Lung (tissue), 12 donors: Measurements from ENCODE around the gene LY9. TPM values are rescaled to one million over a fixed set of nuclear protein-coding genes. Genes with fewer than 3 reads are reported as not detected.
"Not testable (repeated sequence)": the region's sequence is repeated elsewhere in the genome, so short reads cannot be mapped to it uniquely, and the experiment has no call there.

Source experiments
- ATAC-seq: fragments of 200-7000 bp; cut with Tn5 transposase; one replicate; pipeline ENCODE4 v1.9.1; 2020; ENCODE audit warnings: moderate number of reproducible peaks; ENCODE audit not compliant: insufficient read depth, low FRiP score
- DNase-seq, 3 donors: peaks; one replicate each; pipeline ENCODE4 v3.0.0-alpha.2; 2013 to 2017
- H3K27ac ChIP-seq, 2 donors: one replicate each; pipeline ENCODE4 v1.5.1; 2013; ENCODE audit warnings: mild to moderate bottlenecking in 2 of 2, moderate library complexity in 2 of 2, control low read depth in 1 of 2, inconsistent platforms in 1 of 2, low read depth in 1 of 2, low read length in 1 of 2
- H3K27me3 ChIP-seq, 3 donors: one replicate each; pipeline ENCODE4 v1.5.1; 2013; ENCODE audit warnings: low read length in 2 of 3; ENCODE audit not compliant: control insufficient read depth in 3 of 3, insufficient read depth in 3 of 3
- H3K36me3 ChIP-seq, 4 donors: one replicate each; pipeline ENCODE4 v1.5.1; 2013; ENCODE audit warnings: low read length in 4 of 4, mild to moderate bottlenecking in 1 of 4, moderate library complexity in 1 of 4; ENCODE audit not compliant: control insufficient read depth in 4 of 4, insufficient read depth in 4 of 4
- H3K4me1 ChIP-seq, 5 donors: one replicate each; pipeline ENCODE4 v1.5.1; 2013; ENCODE audit warnings: low read length in 5 of 5, mild to moderate bottlenecking in 2 of 5, moderate library complexity in 1 of 5; ENCODE audit not compliant: control insufficient read depth in 5 of 5, insufficient read depth in 5 of 5
- H3K4me3 ChIP-seq: one replicate; pipeline ENCODE4 v1.5.1; 2013; ENCODE audit warnings: mild to moderate bottlenecking, control low read depth, moderate library complexity
- H3K9ac ChIP-seq, 2 donors: one replicate each; pipeline ENCODE4 v1.5.1; 2013; ENCODE audit warnings: low read length in 2 of 2, control low read depth in 1 of 2; ENCODE audit not compliant: insufficient read depth in 1 of 2
- H3K9me3 ChIP-seq, 4 donors: one replicate each; pipeline ENCODE4 v1.5.1; 2013; ENCODE audit warnings: low read length in 3 of 4, mild to moderate bottlenecking in 1 of 4, moderate library complexity in 1 of 4; ENCODE audit not compliant: control insufficient read depth in 4 of 4, insufficient read depth in 3 of 4
- CTCF ChIP-seq: IDR thresholded peaks from 2 replicates; pipeline ENCODE4 v1.5.1; 2012; ENCODE audit warnings: mild to moderate bottlenecking; ENCODE audit errors: control extremely low read depth, extremely low read depth
- WGBS, 2 donors: extraction: QIAGEN DNeasy Blood & Tissue Kit; methylation state at CpG; one replicate each; pipeline ENCODE4 v1.1.7; 2013; 5-methylcytosine and 5-hydroxymethylcytosine counted together
- polyA plus RNA-seq, 2 donors: library from polyadenylated mRNA; stranded (reverse); fragments of 200-250 nt; gene quantifications; one replicate each; pipeline ENCODE4 v1.2.1, GENCODE V29; 2013
- total RNA-seq, 2 donors: library from RNA; depleted of rRNA in 1 of 2; stranded (reverse); fragments of >200 nt in 1 of 2; gene quantifications; one replicate each; pipeline ENCODE4 v1.2.1, GENCODE V29; 2014 to 2021
- donor health status: control.
- donor health status: control.
- donor health status: Bipolar disorder and iron deficiency.
- donor health status: healthy.
- donor health status: DM: yes; HTN: yes; CAD: no.

The LY9 gene
- total and polyA plus RNA-seq, 4 donors, result 0.94 to 3.4 (median 1.4) TPM

GRCh38 chr1:160866001-160866694 is 70.2 kb downstream of the LY9 start:
- H3K9ac ChIP-seq, result no peak overlapping the region
- DNase-seq, result no peak
- H3K36me3 ChIP-seq, result no peaks in the 10 kb centered on the region
- no peak overlapping the region for H3K4me3 ChIP-seq
- no peak for ATAC-seq
- no peaks in the 10 kb centered on the region for H3K4me1 ChIP-seq
- H3K27ac ChIP-seq, result no peak overlapping the region
- no peak for TF ChIP-seq CTCF
- no peaks in the 10 kb centered on the region for H3K9me3 ChIP-seq
- no peaks in the 10 kb centered on the region for H3K27me3 ChIP-seq

- no peak for DNase-seq
- 64 to 79% methylated on average over 6 of the region's 6 CpGs for WGBS, 2 donors
- Histone ChIP-seq H3K4me1 (no peaks in the 10 kb centered on the region), H3K9me3 (no peaks in the 10 kb centered on the region), H3K9ac (no peak overlapping the region), H3K27me3 (no peaks in the 10 kb centered on the region), H3K4me3 (no peak overlapping the region), H3K27ac (no peak overlapping the region), H3K36me3 (no peaks in the 10 kb centered on the region)
- no peak for TF ChIP-seq CTCF
- no peak for ATAC-seq
These were observed 70.8 kb downstream of the LY9 start for GRCh38 chr1:160866695-160867260.

- H3K27me3 ChIP-seq, H3K27ac ChIP-seq, H3K36me3 ChIP-seq, H3K4me1 ChIP-seq, H3K9ac ChIP-seq, DNase-seq, ATAC-seq, H3K4me3 ChIP-seq, H3K9me3 ChIP-seq: not testable (repeated sequence)
- WGBS, 2 donors, result 39 to 42% methylated on average over 4 of the region's 4 CpGs
These were observed 71.7 kb downstream of the LY9 start for GRCh38 chr1:160867651-160868050.

GRCh38 chr1:160868141-160868540 is 72.2 kb downstream of the LY9 start:
- H3K4me1 ChIP-seq, result no peaks in the 10 kb centered on the region
- no peak for DNase-seq
- no peak for ATAC-seq
- no peak overlapping the region for H3K4me3 ChIP-seq
- no peak overlapping the region for H3K27ac ChIP-seq
- WGBS, 2 donors, result 60 to 71% methylated on average over 3 of the region's 3 CpGs
- H3K36me3 ChIP-seq, result no peaks in the 10 kb centered on the region
- no peak overlapping the region for H3K9ac ChIP-seq
- H3K27me3 ChIP-seq, result no peaks in the 10 kb centered on the region
- no peaks in the 10 kb centered on the region for H3K9me3 ChIP-seq
- TF ChIP-seq CTCF, result no peak
